Cardiac fibroblast (primary cell): ENCODE data around the gene IL1RAPL2.
A peak's percentile ranks its signal among the peaks of the same experiment; 100 is the strongest.

Experiments
- DNase-seq, 2 donors: peaks; one replicate each; pipeline versions ENCODE4 v3.0.0 to v3.0.0-alpha.2; 2010; ENCODE audit warnings: low read depth in 2 of 2
- H3K4me3 ChIP-seq, 2 donors: replicated peaks in 1 of 2; 1 replicate in 1 of 2; 2 replicates in 1 of 2; pipeline ENCODE4 v1.5.1; 2011; ENCODE audit warnings: low read depth in 2 of 2, low read length in 2 of 2, mild to moderate bottlenecking in 2 of 2, moderate library complexity in 1 of 2
- TF ChIP-seq, protein P1 (sequence below): IDR thresholded peaks from one replicate; pipeline ENCODE4 v1.5.1; 2011; ENCODE audit warnings: low read depth, mild to moderate bottlenecking, low read length, inconsistent platforms

IL1RAPL2 gene

DNA sequence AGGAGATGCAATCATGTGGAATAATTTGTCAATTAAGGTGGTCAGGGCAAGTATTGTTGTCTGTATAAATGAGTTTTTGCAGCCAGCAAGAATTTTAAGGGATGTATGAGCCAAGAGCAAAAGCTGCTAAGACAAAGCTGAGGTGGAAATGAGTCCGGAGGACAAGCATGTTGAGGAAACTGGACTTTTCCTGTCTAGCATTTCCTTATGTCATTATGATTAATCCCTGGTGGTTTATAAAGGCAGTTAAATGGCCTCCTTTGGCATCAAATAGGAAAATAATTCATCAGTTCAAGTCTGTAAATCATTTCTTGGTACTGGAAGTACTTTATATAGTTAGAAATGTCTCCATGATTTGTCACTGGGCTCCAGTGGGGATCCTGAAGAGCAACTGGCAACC is 716.1 kb downstream of the IL1RAPL2 start:
- H3K4me3 ChIP-seq: no peak overlapping the region
- DNase-seq: peak in 1 of 2 donors; percentile 14
- TF ChIP-seq, protein P1, sequence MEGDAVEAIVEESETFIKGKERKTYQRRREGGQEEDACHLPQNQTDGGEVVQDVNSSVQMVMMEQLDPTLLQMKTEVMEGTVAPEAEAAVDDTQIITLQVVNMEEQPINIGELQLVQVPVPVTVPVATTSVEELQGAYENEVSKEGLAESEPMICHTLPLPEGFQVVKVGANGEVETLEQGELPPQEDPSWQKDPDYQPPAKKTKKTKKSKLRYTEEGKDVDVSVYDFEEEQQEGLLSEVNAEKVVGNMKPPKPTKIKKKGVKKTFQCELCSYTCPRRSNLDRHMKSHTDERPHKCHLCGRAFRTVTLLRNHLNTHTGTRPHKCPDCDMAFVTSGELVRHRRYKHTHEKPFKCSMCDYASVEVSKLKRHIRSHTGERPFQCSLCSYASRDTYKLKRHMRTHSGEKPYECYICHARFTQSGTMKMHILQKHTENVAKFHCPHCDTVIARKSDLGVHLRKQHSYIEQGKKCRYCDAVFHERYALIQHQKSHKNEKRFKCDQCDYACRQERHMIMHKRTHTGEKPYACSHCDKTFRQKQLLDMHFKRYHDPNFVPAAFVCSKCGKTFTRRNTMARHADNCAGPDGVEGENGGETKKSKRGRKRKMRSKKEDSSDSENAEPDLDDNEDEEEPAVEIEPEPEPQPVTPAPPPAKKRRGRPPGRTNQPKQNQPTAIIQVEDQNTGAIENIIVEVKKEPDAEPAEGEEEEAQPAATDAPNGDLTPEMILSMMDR: no peak

DNA sequence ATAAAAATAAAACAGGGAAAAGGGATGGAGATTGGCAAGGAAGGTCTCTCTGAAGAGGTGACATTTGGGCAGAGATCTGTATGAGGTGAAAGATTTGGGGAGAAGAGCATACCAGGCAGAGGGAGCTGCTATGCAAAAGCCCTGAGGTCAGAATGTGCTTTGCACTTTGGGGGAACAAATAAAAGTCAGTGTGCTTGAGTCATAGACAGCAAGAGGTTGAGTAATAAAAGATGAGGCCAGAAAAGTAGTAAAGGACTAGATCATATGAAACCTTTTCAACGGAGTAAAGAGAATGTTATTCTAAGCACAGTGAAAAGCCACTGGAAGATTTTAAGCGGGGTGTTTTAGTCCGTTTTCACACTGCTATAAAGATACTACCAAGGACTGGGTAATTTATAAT is 731.0 kb downstream of the IL1RAPL2 start:
- TF ChIP-seq, protein P1: no peak
- DNase-seq: peak in 1 of 2 donors; percentile 25
- no peak overlapping the region for H3K4me3 ChIP-seq

DNA sequence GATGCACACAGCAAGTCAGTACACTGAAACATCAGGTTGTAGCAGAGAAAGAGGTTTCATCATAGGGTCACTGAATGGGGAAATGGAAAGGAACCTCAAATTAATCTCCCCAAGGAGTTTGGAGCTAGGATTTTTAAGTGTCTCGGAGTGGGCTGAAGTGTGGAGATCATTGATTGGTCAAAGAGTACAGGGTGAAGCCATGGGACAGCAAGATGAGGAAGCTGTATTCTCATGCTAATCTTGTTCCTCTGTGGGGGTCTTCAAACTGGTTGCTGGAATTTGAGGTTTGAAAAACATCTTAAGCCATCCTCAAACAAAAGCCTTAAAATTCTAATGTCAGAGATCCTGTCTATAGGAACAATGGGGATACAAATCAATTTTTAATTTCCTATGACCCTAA is 733.3 kb downstream of the IL1RAPL2 start:
- no peak overlapping the region for H3K4me3 ChIP-seq
- TF ChIP-seq, protein P1: no peak
- DNase-seq: no peak

DNA sequence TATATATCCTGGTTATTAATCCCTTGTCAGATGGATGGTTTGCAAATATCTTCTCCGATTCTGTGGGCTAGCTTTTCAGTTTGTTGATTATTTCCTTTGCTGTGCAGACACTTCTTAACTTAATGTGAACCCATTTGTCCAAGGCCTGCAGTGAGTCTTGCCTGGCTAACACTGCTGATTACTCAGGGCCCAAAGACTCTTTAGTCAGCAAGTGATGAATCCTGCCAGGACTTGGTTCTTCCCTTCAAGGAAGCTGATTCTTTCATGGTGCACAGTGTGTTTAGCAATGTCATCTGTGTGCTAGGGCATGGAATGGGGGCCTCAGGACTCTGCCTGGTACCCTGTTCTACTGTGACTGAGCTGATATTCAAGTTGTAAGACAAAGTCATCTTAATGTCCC is 736.2 kb downstream of the IL1RAPL2 start:
- peak in 1 of 2 donors; percentile 43 for DNase-seq
- TF ChIP-seq, protein P1: no peak
- H3K4me3 ChIP-seq: no peak overlapping the region

DNA sequence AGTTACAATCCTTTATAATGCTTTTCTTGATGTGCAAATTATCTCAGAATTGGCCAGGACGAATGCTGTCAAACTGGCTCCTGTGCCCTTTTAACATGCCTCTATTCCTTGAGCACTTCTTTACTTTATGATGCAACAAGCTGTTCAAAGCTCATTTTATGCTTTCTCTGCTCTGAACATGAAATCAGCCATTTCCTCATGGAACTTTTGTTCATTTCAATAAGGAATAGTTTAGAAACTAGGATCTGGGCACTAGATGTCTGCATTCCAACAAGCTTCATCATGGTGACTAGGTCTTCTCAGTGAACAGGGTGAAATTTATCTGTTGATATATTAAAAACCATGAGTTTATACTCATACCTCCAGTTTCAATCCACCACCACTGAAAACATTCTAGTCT is 741.8 kb downstream of the IL1RAPL2 start:
- no peak overlapping the region for H3K4me3 ChIP-seq
- TF ChIP-seq, protein P1: no peak
- DNase-seq: peak; percentile 16 to 60

DNA sequence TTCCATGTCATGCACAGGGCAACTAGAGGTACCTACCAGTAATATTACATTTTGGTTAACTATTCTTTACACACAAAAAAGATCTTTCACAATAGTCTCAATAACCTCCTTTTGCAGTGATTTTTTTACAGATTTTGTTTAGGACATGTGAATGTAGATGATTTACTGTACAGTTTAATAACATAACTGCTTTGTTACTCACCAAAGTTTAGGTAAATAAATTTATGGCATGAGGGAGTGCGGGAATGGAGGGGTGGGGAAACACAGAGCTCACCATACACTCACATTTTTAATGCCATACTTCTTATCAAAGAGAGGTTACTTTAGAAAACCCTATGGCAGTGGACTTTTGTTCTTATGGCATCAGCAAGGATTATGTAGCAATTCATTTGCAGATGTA is 747.6 kb downstream of the IL1RAPL2 start:
- peak in 1 of 2 donors; percentile 12 for DNase-seq
- H3K4me3 ChIP-seq: peak overlapping the region in 1 of 2 donors; percentile 52
- TF ChIP-seq, protein P1: no peak

DNA sequence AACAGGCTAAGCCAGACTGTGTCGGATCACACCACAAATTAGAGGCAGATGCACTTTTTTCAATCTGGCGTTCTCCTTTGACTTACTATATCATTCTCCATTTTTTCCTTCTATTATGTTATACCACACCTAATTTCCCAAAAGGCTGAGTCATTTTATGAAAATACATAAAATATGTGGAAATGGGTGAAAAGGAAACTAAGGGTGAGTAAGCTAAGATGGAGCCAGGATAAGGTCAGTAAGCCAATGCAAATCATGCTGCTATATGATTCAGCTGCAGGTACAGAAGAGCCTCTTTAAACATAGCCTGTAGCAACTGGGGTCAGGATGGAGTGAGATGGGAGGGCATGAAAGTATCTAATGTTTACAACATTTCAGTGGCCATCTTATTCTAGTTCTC is 748.5 kb downstream of the IL1RAPL2 start:
- DNase-seq: peak; percentile 24 to 81
- TF ChIP-seq, protein P1: no peak
- peak overlapping the region in 1 of 2 donors; percentile 52 for H3K4me3 ChIP-seq
